ENCODE results near the gene METTL9.
"Not testable (repeated sequence)": the region's sequence is repeated elsewhere in the genome, so short reads cannot be mapped to it uniquely, and the experiment has no call there.

The METTL9 gene

GRCh38 chr16:21637032-21637968, 37.9 kb downstream of the METTL9 start:
- no peak for DNase-seq (ENCODE audit: low read depth)

- no peak for DNase-seq (ENCODE audit: low read depth)
Measured at GRCh38 chr16:21638573-21638975, 39.2 kb downstream of the METTL9 start.

- DNase-seq (ENCODE audit: low read depth) = no peak
Measured at GRCh38 chr16:21639493-21639892, 40.1 kb downstream of the METTL9 start.

GRCh38 chr16:21641916-21642315, 42.5 kb downstream of the METTL9 start:
- no peak for DNase-seq (ENCODE audit: low read depth)

- no peak for DNase-seq (ENCODE audit: low read depth)
Measured at GRCh38 chr16:21642861-21643260, 43.5 kb downstream of the METTL9 start.

- no peak for DNase-seq (ENCODE audit: low read depth)
Measured at GRCh38 chr16:21643785-21644184, 44.4 kb downstream of the METTL9 start.

GRCh38 chr16:21644674-21645073, 45.3 kb downstream of the METTL9 start:
- no peak for DNase-seq (ENCODE audit: low read depth)

GRCh38 chr16:21645261-21645721, 45.9 kb downstream of the METTL9 start:
- DNase-seq (ENCODE audit: low read depth) = no peak

GRCh38 chr16:21646091-21646490, 46.7 kb downstream of the METTL9 start:
- no peak for DNase-seq (ENCODE audit: low read depth)

- DNase-seq (ENCODE audit: low read depth) = no peak
Measured at GRCh38 chr16:21646721-21647561, 47.6 kb downstream of the METTL9 start.

- DNase-seq (ENCODE audit: low read depth) = no peak
Measured at GRCh38 chr16:21647562-21648164, 48.3 kb downstream of the METTL9 start.

GRCh38 chr16:21649826-21650406, 50.5 kb downstream of the METTL9 start:
- not testable (repeated sequence) for DNase-seq (ENCODE audit: low read depth)

- DNase-seq (ENCODE audit: low read depth) = no peak
Measured at GRCh38 chr16:21650521-21650920, 51.1 kb downstream of the METTL9 start.

- no peak for DNase-seq (ENCODE audit: low read depth)
Measured at GRCh38 chr16:21651515-21651914, 52.1 kb downstream of the METTL9 start.

- DNase-seq (ENCODE audit: low read depth) = no peak
Measured at GRCh38 chr16:21652453-21652852, 53.1 kb downstream of the METTL9 start, which contains the start of gene IGSF6. TSS of gene IGSF6 (minus strand) at chr16:21652608. CDS start at chr16:21652598, 10 bp downstream.

- DNase-seq (ENCODE audit: low read depth) = no peak
Measured at GRCh38 chr16:21653571-21653970, 54.2 kb downstream of the METTL9 start.

GRCh38 chr16:21654466-21654865, 55.1 kb downstream of the METTL9 start:
- no peak for DNase-seq (ENCODE audit: low read depth)

GRCh38 chr16:21654881-21655280, 55.5 kb downstream of the METTL9 start:
- DNase-seq (ENCODE audit: low read depth) = no peak

- no peak for DNase-seq (ENCODE audit: low read depth)
Measured at GRCh38 chr16:21656795-21657768, 57.7 kb downstream of the METTL9 start.

GRCh38 chr16:21659124-21659523, 59.7 kb downstream of the METTL9 start:
- no peak for DNase-seq (ENCODE audit: low read depth)

Data from HS-27A (cell line).